ENCODE data around the gene ARID3C.
A peak's percentile ranks its signal among the peaks of the same experiment; 100 is the strongest.

The ARID3C gene

DNA sequence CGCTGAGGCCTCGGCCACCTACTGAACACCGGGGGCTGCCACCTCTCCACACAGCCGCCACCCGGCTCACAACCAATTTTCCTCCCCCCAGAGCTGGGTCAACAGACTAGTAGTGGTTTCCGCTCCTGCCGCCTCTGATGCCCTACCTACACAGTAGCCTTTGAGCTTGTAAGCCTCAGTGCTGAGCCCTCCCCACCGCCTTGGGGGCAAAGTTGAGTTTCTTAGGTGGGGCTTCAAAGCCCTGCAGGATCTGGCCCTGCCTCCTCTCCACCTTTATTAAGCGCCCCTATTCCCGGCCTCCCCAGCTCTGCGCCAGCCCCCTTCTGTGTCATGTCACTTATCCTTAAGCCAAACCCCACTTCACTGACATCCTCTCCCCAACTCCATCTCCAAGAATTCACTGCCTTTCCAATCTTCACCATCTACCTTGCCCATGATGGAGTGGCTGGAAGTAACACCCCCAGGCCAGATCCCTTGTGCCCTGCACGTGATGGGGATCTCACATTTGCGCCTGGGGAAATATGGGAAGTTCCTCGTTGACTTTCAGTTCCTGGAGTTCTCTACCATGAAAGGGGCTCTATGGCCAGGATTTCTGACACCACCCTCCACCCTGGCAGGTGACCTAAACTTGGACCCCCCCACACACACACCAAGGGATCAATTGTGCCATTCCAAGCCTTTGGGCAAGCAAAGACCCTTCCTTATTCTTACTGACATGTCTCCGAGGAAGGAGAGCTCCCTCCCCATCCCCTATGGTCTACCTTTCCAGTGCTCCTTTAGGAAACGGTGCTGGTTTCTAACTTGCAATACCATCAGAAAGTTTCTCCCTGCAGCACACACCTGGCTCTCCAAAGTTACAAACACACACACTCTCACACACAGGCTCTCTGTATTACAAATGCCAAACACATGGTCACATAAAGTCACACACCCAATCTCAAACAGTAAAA, 36.7 kb downstream of the ARID3C start:
- no peak for DNase-seq

DNA sequence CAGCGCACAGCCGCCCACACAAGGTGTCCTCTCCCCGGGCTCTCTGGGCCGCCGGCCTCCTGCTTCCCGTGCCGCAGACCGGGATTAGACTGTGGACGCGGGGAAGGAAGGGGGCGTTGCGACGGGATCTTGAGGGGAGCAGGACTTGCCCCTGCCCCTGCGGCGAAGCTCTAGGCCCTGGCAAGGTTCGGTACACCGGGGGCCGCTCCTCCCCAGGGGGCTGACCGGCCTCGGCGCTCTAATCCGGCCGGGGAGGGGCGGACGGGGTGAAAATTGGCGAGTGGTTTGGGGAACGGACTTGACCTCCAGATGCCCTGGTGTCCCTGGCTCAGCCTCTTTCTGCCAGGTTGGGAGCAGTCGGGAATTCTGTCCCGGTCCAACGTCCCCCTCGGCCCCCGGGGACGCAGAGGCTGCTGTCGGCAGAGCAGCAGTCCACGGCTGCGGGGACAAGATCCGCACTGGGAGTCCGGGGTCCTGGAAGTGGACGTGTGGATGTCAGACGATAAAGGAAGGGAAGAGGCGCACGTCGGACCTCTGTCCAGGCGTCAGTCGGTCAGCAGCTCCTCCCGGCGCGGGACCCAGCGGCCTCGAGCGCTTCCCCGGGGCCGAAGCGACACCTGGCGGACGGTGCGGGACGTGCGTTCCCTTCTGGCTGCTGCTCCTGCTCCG, 37.5 kb downstream of the ARID3C start:
- peak; percentile 20 for DNase-seq

DNA sequence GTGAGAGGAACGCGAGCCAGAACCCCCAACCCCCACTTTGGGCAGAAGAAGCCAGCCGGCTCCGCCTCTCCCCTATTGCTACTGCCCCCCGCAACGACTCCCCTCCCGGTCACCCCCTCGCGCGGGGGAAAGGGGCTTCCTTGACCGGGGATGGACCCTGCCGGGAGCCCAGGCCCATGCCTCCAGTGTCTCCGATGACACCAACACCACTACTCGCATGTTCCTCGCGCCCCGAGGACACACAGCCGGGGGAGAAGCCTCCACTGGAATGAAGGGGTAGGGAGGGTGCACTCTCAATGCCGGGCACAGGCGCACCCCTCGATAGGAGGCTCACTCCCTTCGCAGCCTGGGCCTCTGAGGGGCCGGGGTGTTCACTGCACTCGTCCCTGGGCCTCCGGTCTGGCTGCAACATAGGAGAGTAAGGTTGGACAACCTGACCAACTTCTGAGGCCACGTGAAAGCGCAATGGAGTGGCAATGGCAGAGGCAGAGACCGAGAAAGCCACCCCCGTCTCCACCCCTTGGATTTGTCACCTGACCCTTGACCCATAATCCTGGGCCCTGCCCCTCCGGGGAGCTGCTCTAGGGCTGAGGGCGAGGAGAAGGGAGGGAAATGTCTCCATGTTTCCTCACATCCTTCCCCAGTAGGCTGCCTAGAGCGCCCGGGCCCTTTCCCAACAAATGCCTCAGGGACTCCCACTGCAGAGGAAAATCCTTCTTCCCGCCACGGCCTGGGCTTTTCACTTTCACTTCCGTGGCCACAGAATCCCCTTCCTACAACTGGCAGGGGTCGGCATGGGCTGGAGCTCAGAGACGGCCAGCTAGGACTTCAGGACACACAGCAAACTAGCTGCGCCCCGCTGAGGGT, 38.3 kb downstream of the ARID3C start:
- no peak for DNase-seq

DNA sequence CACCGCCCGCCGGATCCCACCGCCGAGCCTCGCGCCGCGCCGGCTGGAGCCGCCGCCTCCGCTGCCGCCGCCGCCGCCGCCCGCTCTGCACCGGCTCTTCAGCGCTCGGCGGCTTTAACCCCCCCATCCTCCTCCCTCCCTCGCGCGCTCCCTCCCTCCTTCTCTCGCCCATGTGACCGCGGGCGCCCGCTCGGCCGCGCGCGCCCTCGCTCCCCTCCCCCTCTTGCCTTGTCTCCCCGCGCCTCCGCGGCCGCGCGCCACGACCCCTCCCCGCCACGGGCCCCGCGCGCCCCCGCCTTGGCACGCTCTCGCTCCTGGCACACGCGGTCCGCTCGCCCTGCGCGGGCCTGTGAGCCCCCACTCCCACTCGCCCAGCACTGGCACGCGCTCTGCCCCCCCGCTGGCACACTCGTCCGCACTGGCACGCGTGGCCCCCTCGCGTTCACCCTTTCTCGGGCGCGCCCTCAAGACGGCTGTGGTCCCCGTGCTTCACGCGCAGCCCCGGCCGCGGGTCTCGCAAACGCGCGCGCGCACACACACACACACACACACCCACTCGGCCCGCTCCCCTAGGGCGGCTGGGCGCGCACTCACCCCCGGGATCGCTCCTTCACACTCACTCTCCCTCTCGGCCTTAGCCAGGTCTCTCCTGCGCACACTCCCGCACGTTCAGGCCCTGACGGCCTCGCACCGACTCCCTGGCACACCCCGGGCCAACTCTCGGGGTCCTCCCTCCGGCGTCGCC, 39.1 kb downstream of the ARID3C start, which contains the start of gene CNTFR:
Gene CNTFR, minus strand, starts transcription at position 89 of the 745 bp plus-strand sequence. CDS start 20,743 bp downstream, outside the sequence.
- DNase-seq = no peak

DNA sequence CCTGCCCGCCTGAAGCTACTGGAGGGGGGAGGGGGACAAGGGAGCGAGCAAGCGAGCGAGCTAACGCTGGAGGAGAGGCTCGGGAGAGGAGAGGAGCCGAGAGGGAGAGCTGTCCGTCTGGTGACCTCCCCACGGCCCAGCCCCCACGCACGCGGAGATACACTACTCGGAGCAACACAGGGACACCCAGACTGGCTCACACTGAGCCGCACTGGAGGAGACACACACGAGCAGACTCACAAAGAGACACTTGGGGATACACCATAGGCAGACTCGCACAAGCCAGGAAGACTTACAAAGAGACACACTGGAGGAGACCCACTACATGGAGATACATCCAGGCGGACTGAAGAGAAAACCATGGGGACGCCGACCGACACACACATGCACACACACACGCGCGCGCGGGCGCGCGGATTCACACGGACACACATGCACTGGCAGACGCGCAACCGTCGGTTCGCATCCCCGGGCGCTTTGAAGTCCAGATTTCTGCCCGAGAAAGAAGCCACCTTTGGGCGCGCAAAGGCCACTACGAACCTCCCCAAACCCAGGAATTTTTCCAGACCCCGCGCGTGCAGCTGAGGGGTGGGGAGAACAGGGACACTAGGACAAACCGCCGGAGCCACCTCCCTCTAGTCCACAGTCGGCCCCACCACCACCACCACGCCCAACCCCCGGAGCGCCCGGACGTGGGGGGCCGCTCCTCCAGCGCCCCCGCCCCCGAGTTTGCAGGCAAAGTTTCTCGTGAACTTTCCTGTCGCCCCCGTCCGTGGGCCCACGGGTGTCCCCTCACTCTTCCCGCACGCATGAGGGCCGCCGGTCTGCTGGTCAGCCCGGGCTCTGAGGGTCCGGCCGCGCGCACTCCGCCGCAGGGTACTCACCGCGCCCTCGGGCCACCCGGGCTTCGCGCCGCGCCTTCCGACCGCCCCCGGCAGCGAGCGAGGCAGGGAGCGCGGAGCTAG, 39.9 kb downstream of the ARID3C start:
- no peak for DNase-seq

DNA sequence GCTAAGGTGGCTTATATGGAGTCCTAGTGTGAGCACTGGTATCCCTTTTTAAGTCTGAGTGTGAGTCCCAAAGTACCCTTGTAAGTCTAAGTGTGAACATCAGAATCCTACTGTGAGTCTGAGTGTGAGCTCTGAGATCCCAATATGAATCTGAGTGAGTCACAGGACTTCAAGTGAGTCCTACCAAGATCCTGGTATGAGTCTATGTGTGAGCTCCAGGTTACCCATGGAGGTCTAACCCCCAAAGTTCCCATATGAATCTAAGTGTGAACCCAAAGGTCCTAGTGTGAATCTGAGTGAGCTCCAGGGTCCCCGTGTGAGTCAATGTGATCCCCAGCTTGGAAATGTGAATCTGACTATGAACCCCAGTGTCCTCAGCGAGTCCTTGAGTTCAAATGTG, 41.6 kb downstream of the ARID3C start:
- DNase-seq = no peak

DNA sequence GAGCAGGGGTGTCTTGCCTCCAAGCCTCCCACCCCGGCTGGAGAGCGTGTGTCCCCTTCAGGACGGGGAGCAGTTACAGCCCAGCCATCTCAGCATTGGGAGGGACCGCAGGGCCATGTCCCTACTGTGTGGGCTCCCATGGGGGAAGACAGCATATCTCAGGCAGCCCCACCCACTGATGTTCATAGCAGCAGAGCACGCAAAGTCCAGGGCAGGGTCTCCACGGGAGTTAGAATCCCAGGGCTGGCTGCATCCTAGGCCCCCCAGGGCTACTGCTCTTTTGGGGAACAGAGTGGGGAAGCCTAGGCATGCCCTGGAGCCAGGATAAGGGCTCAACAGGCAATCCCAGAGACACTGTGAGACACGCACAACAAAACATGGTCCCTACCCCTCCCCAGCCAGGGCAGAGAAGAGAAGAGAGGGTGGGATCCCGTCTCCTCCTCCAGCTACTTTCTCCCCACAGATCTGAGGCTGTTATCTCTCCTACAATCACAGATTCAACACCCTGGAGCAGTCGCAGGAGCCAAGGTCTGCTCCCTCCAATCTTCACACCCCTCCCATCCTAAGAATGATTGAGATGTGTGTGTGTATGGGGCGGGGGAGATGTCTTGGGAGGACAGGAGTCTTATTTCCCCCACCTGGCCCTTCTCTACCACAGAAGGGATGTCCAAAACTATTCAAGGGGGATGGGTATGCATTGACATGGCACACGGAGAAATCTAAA, 42.8 kb downstream of the ARID3C start:
- DNase-seq = no peak

DNA sequence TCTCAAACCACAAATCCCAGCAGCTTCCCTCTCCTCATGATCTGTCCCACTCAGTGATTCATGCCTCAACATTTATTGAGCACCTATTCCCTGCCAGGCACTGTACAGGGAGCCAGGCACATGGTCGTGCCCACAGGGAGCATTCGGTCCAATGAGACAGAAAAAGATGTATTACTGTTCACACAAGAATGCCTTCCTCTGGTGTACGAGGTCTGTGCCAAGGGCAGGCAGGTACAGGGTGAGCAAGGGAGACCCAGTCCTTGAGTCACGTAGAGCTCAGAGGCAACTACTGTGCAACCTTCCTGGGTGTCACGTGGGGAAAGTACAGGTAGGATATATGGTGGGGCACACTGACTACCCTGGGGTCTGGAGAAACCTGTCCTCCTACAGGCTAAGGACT, 43.9 kb downstream of the ARID3C start:
- no peak for DNase-seq

DNA sequence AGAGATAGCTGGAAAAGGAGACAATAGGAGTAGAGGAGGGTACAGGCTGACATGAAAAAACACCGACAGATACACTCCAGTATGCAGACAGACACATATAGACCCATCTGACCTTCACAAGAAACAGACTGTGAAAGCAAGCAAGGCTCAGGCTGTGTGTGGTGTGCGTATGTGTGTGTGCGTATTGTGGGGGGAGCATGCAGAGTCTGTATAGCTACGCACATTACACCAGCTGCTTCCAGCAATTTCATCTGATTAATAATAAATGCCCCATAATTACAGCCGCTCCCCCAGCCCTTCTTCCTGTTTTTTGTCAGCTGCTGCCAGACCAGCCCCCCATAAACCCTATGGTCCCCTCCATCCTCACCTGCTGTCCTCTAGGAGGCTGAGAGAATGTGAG, 46.1 kb downstream of the ARID3C start:
- no peak for DNase-seq

DNA sequence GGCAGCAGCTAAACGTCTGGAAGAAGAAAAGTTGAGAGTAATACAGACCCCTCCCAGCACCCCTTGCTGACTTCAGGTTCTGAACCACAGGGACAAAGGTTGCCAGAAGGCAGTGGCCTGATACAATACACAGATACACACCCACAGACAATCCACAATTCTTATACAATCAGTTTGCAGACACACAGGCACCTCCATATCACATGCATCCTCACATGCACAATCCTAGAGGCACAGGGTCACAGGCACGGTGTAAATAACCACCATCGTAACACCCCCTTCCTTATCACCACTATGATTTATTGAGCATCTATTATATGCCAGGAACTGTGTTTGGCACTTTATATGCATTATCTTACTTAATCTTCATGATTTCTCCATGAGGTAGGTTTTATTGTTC, 47.5 kb downstream of the ARID3C start:
- DNase-seq = no peak

DNA sequence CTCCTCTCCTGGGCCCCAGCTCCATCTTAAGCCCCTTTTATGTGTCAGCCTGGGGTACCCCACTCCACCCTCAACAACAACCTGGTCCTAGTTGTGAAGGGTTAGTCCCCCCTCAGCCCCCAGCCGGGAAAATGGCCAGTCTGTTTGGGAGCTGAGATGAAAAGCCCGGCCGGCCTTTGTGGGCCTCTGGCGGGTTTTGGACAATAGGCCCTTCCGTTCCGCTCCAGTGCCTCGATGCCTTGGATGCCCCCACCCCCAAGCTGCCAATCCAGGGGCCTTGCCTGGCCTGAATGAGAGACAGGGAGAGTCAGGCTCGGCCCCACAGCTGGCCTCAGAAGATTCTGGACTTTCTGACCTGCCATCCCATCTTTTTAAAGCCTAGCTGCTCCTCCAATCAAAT, 48.5 kb downstream of the ARID3C start:
- DNase-seq = no peak

DNA sequence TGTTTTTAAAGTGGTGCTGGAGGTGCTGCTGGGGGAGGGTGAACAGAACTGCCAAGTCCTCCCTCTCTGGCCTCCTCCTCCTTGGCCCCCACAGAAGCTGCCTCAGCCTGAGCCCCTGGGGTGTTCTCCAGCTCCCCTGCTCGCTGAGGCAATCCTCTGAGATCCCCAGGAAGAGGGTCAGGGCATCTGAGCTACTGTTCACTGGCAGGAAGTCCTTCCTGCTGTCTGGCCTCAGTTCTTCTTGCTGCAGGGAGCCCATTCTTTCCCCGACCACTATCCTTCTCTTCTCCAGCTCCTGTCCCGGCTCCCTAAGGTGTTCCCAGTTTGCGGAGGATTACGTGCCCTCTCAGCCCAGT, 49.1 kb downstream of the ARID3C start:
- DNase-seq = no peak

DNA sequence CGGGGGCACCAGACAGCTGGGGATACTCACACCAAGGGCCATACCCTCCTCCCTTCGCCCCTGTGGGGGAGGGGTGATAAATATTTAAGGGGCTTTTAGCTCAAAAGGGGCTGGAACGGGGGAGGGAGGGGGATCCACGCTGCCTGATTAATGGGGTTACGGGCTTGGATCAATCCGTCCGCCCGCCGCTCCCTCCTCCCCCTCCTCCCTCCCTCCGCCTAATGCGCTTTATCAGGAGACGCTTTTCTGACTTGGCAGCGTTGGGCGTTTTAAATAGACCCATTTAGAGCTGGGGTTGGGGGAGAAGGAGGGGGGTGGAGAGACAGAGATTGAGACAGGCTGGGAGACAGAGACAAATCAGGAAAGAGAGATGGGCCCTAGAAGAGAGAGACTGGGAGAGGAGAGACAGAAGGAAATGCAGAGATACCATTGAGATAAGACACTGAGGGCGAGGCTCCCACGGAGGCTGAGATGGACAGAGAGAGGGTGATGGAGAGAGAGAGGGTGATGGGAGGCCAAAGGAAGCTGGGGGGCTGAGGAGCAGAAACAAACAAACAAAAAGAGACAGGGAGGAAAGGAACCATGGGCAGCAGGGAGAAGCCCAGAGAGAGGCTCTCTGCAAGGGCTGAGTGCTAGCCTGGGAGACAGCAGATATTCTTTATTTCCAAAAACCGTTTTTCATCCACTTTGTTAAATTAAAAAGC, 49.6 kb downstream of the ARID3C start:
- DNase-seq = no peak

DNA sequence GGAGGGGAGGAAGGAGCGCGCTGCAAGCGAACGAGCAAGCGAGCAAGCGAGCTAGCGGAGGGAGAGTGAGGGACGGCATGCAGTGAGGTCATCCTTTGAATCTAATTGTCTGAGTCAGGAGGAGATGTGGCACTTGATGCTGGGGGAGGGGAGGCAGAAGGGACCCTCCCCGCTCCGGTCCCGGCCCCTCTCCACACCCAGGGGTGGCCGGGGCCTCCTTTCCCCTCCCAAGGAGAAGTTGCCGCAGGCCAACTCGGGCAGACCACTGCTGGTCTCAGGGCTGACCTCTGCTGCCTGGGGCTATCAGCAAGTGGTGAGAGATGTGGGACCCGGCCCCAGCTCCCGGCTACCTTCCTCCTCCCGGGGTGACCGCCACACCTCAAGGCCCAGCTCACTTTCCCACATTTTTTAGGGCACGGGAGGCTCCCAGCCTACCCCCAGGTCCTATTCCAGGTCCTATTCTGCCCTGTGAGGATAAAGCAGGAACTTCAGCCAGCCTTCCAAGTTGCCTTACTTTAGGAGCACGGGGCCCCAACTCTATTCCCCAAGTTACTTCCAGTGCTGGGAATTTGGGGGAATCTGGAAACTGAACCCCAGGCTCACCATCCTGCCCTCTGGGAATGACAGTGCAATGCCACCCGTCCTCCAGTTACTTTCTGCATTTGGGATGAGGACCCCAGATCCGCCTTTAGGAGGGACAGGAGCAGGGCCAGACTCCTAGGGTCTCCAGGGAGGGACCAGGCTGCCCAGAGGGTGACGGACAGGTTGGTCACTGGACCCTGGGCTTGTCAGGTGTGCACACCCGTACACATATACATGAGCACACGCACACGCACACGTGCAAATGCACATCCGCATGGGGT, 50.4 kb downstream of the ARID3C start:
- no peak for DNase-seq

DNA sequence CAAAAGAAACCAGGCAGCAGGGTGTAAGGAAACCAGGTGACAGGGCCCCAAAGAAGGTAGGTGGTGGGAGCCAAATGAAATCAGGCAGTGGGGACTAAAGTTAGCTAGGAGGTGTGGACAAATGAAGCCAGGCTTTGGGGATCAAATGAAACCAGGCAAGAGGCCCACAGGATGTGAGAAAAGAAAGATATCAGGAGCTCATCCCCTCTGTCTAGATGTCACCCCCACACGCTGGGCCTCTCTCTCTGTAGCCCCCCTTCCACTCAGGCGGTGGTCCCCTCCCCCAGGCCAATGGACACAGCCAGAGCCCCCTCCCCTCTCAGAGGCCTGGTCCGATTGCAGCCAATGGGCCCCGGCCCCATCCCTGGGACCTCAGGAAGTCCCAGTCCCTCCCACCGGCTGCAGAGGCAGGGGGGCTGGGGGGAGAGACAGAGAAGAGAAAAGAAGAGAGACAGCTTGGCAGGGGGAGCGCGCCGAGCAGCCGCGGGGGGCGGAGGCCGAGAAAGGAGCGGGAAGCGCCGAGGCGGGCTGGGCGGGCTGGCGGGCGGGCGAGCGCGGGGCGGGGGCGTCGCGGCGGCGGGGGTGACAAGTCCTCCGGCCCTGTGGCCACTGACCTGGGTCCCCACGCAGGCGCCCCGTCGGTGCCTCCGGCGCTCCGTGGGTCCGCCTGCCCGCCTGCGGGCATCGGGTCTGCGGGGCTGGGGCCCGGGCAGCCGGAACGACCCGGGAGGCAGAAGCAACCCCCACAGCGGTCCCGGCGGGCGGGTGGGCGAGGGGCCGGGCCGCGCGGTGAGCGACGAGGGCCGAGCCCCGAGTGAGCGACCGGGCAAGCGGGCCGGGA, 51.2 kb downstream of the ARID3C start:
- no peak for DNase-seq

DNA sequence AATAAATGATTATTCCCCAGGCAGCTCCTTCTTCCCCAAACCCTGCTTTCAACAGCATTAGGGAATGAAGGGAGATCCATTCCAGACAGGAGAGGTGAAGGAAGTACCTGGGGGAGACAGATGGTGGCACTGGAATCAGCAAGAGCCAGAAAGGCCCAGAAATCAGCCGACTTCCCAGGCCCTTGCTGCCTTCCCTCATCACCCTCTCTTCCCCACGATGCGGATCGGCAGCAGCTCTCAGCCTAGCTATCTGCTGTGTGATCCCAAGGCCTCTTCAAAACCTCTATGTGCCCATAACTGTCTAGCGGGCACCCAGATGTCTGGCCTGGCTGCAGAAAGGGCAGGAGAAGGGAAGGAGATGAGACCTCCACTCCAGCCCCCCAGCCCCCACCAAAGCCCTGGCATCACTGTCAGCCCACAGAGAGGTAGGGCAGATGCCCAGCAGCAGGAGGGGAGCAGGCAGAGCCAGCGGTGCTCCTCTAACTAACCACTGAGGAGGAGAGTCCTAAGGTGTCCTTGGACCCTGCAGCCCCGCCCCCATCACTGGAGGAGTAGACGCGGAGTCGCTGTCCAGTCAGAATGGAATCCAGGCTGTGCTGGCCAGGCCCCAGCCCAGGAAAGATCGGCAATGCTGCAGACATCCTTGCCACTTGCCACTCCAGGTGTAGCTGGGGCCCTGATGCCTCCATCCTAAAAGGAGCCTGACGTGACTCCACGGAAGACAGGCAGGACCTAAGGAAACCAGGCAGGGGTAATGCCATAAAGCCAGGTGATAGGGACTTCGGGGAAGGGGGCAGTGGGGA, 52.1 kb downstream of the ARID3C start:
- DNase-seq = no peak

Data from amniotic stem cell (primary cell).